WERI-Rb-1 (cell line): ENCODE data around the gene MT4.

Source experiments
- DNase-seq: peaks from one replicate; pipeline ENCODE4 v3.0.0-alpha.2; 2020
- H3K27ac ChIP-seq: fragments of 250-450 bp; sonication (Bioruptor Pico); 2 replicates; pipeline ENCODE4 v1.5.1; 2020; ENCODE audit warnings: mild to moderate bottlenecking, moderate library complexity
- H3K27me3 ChIP-seq: fragments of 250-450 bp; sonication (Bioruptor Pico); 2 replicates; pipeline ENCODE4 v1.5.1; 2021; ENCODE audit warnings: mild to moderate bottlenecking, low read depth, moderate library complexity; ENCODE audit not compliant: insufficient read depth, severe bottlenecking
- H3K36me3 ChIP-seq: fragments of 250-450 bp; sonication (Bioruptor Pico); 2 replicates; pipeline ENCODE4 v1.5.1; 2020; ENCODE audit warnings: mild to moderate bottlenecking, moderate library complexity
- H3K4me3 ChIP-seq: 2 replicates; pipeline ENCODE4 v1.5.1; 2011; ENCODE audit warnings: low read depth, mild to moderate bottlenecking, control low read depth, low read length
- H3K9me3 ChIP-seq: fragments of 250-450 bp; sonication (Bioruptor Pico); 2 replicates; pipeline ENCODE4 v1.5.1; 2021; ENCODE audit warnings: mild to moderate bottlenecking, moderate library complexity; ENCODE audit not compliant: severe bottlenecking
- CTCF ChIP-seq: IDR thresholded peaks from 2 replicates; pipeline ENCODE4 v1.5.1; 2011; ENCODE audit warnings: low read depth, mild to moderate bottlenecking, control low read depth, inconsistent platforms, low read length

MT4 gene

GRCh38 chr16:56606071-56606475 lies 41.2 kb downstream of the MT4 start:
- H3K4me3 ChIP-seq = no peak overlapping the region
- H3K27ac ChIP-seq = no peak overlapping the region
- H3K27me3 ChIP-seq = no peaks in the 10 kb centered on the region

GRCh38 chr16:56606476-56607108 lies 41.7 kb downstream of the MT4 start:
- Histone ChIP-seq H3K36me3 (no peaks in the 10 kb centered on the region), H3K27ac (no peak overlapping the region), H3K9me3 (no peaks in the 10 kb centered on the region), H3K27me3 (no peaks in the 10 kb centered on the region), H3K4me3 (no peak overlapping the region)
- no peak for DNase-seq
- TF ChIP-seq CTCF = no peak

More at GRCh38 chr16:56606071-56606475, 41.2 kb downstream of the MT4 start:
- no peak for TF ChIP-seq CTCF
- DNase-seq = no peak
- H3K9me3 ChIP-seq = no peaks in the 10 kb centered on the region
- H3K36me3 ChIP-seq = no peaks in the 10 kb centered on the region

DNA sequence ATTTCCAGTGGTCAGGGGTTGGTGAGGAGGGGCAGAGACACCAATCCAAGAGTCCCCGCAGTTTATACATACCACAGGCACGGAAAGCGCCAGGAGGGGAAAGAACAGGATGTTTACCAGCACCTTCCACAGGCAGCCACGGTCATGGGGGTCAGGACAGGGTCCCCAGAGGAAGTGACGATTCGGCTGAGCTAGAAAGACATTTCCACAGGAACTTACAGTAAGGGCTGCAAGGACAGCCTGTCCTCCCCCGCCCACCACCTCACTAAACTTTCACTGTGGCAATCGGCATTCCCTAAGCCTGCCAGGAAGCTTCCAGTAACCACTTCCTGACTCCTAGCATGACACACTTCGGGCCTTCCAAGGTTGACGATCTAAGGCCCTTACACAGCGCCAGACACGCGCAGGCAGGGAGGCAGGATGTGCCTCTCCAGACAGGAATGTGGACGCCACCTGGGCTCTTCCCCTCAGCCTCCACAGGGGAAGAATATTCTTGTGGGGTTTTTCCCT lies 42.3 kb downstream of the MT4 start:
- no peak overlapping the region for H3K4me3 ChIP-seq
- H3K36me3 ChIP-seq = no peaks in the 10 kb centered on the region
- TF ChIP-seq CTCF = no peak
- DNase-seq = no peak
- no peak overlapping the region for H3K27ac ChIP-seq
- H3K27me3 ChIP-seq = no peaks in the 10 kb centered on the region
- no peaks in the 10 kb centered on the region for H3K9me3 ChIP-seq

- TF ChIP-seq CTCF = no peak
- H3K27me3 ChIP-seq = no peaks in the 10 kb centered on the region
- H3K27ac ChIP-seq = no peak overlapping the region
- no peak overlapping the region for H3K4me3 ChIP-seq
- no peaks in the 10 kb centered on the region for H3K36me3 ChIP-seq
- DNase-seq = no peak
- no peaks in the 10 kb centered on the region for H3K9me3 ChIP-seq
Observed at GRCh38 chr16:56607675-56608042, 42.8 kb downstream of the MT4 start.

- DNase-seq = peak; percentile 93
- no peaks in the 10 kb centered on the region for H3K36me3 ChIP-seq
- peak within 1 kb of the TSS; percentile 73 for H3K4me3 ChIP-seq
- H3K27ac ChIP-seq = peak within 1 kb of the TSS; percentile 34
- no peaks in the 10 kb centered on the region for H3K9me3 ChIP-seq
- H3K27me3 ChIP-seq = no peaks in the 10 kb centered on the region
- TF ChIP-seq CTCF = no peak
Observed at GRCh38 chr16:56608043-56608875, 43.4 kb downstream of the MT4 start, which contains the start of gene MT2A. Gene MT2A, plus strand, starts transcription at chr16:56608584. Its CDS starts 72 bp downstream, at chr16:56608656.
